NCI-H2227 treated with DMSO at 0.1 percent for 48 hours (cell line): Measurements from ENCODE around the gene UBIAD1.
"Not testable (repeated sequence)": the region's sequence is repeated elsewhere in the genome, so short reads cannot be mapped to it uniquely, and the experiment has no call there.

ENCODE experiments used
- DNase-seq: peaks from one replicate; lab custom pipeline; 2025; lab: John Stamatoyannopoulos, UW

Gene UBIAD1, protein sequence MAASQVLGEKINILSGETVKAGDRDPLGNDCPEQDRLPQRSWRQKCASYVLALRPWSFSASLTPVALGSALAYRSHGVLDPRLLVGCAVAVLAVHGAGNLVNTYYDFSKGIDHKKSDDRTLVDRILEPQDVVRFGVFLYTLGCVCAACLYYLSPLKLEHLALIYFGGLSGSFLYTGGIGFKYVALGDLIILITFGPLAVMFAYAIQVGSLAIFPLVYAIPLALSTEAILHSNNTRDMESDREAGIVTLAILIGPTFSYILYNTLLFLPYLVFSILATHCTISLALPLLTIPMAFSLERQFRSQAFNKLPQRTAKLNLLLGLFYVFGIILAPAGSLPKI

DNA sequence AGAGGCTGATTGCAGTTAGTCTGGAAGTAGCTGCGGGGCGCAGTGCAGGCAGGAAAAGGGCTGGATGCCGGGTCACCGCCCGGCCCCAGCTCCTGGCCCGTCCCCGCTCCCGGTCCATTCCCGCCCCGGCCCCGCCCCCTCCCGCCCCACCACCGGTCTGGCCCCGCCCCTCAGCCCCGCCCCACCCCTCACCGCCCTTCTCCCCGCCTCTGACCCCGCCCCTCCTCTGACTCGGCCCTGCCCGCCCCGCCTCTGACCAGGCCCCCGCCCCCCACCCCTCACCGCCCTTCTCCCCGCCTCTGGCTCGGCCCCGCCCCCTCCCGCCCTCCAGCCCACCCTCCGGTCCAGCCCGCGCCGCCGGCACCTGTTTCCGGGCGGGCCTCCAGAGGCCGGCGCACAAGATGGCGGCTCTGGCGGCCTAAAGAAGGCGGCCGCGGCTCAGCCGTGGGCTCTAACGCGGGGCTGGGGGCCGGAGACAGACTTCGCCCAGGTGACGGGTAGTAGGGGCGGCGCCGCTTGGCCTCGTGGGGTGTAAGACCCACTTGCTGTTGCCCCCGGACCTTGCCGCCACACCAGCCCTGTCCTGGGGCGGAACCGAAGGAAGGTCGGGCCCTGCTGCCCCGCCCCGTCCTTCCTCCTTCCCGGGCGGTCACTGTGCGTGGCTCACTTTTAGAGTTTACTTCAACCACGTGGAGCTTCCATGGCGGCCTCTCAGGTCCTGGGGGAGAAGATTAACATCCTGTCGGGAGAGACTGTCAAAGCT lies at the start of gene UBIAD1:
Gene UBIAD1 (plus strand): TSS at position 367 of the 763 bp plus-strand sequence. CDS start 334 bp downstream, at position 701.
- DNase-seq = peak; percentile 71

DNA sequence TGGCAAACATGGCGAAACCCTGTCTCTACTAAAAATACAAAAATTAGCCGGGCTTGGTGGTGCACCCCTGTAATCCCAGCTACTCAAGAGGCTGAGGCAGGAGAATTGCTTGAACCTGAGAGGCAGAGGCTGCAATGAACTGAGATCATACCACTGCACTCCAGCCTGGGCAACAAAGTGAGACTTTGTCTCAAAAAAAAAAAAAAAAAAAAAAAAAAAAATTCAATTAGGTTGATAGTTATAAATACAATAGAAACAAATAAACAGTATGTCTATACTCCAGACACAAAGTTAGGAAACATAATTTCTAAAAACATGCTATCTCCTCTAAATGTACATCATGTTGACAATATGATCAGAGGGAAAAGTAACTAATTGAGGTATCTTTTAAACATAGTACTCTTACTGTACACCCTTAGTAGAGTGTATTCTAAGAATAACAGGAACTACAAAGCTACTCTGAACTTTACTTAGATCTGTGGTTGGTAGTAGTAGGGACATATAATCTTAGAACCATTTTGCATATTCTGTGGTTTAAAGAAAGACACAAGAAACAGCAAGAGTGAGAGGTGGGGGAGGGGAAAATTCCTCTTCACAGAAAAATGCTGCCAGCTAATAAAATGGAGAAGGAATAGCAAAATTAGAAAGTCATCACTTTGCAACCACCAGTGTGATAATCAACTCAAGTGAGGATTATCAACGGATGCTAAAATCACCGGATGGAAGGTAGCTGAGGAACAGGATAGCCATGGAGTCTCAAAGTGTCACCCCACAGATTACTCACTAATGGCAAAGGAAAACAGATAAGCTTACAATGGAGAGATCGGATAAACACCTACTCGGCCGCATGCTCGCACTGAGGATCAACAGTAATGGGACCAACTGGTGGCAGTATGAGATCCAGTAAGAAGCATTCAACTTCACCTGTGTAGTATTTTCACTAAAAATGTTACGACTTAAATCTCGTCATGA lies 45.6 kb upstream of the UBIAD1 start:
- DNase-seq = no peak

DNA sequence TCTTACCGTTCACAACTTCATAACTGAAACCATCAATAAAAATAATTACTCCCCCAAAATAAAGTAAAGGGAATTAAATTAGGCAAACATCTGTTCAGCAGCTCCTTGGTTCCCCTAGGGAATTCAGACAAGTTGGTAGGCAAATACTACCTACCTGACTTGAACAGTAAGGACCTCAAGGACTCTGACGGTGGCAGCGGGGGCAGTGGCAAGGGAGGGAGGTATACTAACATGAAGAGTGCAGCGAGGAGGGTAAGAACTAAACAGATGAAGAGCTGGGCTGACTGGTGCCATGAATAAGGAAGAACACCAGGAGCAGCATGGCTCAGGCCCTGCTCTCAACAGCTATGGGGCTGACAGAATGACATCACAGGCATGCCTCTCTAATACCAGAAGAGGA lies 43.8 kb upstream of the UBIAD1 start:
- no peak for DNase-seq

DNA sequence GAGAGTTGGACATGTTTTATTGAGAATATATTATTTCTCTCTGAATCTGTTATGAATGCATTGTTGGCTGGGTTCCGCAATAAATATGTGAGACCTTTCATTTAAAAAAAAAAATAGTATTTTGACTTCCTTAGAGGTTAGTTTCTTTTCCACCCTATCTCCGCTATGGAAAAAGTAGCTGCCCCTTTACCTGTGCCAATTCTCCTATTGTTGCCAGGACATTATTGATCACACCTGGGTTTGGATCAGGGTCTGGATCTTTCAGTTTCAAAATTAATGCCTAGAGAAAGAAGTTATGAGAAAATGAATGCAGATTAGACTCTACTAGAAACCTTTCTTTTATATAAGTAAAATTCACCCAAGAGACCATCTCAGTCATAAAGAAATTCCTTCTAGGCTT lies 39.8 kb upstream of the UBIAD1 start:
- DNase-seq = no peak

DNA sequence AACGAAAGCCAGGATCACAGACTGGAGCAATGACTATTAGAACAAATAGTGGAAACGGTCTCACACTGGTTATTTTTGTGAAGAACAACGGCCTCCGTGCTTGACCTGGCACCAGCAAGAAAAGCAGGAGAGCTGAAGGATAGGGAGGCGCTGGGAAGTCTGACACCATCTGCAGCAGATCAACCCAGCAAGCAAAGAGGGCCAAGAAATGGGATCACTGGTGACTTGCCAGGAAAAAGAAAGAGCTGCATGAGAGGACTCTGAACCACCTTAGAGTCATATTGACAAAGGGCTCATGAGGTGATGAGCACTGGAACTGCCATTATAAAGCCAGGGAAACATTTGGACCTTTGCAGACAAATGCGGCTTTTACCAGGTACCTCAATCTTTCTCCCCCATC lies 35.6 kb upstream of the UBIAD1 start:
- no peak for DNase-seq

DNA sequence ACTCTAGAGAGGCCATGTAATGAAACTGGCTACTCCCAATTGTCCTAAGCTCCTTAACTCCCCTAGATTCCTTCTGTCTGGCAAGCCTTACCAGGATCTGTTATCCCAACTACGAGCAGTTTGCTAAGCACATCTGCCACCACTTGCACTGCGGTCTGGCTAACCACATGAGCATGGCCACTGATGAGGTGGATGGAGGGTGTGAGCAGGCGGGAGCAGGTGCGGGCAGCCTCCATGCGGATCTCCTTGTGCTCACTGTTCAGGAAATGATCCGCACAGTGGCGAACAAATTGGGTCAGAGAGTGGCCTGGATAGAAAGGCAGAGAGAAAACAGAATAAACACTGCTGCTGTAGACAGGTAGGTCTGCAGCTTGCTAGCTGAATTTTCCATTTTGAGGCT lies 34.7 kb upstream of the UBIAD1 start:
- DNase-seq = no peak

DNA sequence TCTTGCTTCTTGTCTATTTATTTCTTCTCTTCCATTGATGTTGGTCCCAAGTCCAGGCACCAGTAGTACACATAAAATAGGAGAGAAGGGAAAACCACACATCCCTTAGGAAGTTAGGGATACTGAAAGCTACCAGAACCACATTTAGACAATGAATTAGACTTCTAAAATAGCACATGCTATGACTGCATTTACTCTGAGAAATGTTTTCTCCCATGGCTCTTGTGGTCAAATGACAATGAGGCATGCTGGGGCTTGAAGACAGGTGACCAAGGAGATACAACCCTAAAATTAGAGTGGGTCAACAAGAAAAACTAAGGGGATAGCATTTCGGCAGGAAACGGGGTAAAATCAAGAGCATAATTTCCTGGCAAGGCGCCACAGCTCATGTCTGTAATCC lies 27.8 kb upstream of the UBIAD1 start:
- DNase-seq = no peak

DNA sequence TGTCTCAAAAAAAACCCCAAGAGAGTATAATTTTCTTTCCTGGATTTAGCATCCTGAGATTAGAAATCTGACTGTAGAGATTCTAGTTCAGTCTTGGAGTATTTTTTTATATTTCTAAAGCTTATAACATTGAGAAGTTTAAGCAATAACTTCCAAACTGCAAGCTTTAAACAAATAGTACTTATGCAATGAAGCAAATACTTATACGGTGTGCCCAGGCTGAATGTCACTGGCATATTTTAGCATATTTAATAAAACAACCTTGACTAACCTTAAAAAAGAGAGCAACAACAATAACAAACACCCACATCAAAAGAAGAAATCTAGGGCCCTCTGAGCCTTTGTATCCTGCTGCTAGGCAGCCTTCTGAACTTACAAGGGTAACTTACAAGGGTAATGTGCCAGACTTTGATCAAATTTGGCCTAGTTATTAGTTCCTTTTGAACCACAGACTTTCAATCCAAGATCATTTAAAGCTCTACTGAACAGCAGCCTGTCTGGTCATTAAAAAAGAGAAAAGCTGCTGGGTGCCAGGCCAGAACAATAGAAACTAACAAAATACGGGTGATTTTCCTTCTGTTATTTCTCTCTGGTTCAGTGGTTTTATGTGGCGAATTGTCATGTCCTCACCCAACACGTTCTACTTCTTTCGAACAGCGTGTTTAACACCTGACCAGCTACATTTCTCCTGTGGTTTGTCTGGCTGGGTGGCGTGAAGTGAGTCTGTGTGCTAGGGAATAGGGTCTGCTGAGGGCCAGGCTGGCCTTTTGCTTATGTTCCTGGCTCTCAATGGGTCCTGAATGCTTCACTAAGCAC lies 26.9 kb upstream of the UBIAD1 start:
- DNase-seq = no peak

DNA sequence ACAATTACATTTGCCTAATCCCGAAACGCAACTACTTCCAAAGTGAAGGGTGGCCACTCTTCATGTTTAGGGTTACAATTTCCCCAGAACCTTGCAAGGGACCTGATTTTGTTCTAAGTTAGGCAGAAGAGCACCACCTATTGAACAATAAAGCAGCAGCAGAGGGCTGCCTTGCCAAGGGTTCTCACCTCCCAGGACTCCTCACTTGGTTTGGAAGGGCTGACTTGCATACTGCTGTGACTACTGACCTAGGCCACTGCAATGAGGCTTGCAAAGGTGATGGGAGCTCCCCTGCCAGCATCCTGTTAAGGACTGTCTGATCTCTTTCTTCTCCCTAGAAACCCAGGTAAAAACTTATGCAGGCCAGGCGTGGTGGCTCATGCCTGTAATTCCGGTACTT lies 24.8 kb upstream of the UBIAD1 start:
- DNase-seq = no peak

DNA sequence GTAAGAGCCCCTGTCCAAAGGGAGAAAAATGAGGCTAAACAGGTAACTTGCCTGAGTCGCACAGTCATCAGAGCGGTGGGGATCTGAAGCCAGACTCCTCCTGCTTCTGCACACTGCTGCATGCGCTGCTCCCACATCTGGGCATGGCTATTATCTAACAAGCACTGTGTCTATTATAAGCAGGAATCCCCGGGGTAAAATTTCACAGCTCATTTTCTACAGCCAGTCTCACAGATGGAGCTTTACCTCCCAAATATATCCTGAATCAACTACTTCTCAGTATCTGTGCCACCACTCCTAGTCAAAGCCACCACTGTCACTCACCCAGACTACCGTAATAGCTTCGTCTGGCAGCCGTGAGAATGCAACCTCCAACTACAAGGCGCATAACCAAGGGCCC lies 20.5 kb upstream of the UBIAD1 start:
- no peak for DNase-seq

DNA sequence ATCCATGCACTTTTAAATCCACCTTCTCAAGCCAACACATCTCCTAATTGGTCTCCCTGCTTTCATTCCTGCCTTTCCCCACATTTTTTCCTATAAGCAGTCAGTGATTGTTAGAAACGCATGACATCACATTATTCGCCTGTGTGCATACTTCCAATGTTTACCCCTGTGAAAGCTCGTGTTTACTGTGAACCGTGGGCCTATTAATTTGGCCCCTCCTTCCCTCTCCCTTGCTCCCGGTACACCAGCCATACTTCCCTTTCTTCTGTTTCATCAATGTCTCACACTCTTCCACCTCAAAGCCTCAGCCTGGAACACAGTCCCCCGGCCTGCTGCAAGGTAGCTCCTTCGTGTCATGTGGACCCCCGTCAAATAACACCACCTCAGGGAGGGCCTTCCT lies 19.8 kb upstream of the UBIAD1 start:
- no peak for DNase-seq

DNA sequence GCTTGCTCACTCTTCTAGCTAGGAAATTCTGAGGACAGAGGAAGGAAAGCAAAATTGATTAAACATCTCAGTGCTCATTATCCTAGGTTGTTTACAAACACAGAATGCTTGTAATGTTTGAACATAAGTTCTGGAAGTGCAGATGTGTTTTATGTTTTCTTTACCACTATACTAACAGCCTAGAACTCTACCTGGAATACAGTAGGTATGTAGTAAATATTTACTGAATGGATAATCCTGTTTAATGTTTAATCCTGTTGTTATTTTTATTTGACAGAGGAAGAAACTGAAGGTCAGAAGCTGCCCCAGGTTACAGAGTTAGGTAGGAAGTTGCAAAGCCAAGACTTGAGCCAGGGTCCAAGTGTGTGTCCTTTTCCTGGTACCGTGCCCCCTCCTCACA lies 16.7 kb upstream of the UBIAD1 start:
- DNase-seq = no peak

DNA sequence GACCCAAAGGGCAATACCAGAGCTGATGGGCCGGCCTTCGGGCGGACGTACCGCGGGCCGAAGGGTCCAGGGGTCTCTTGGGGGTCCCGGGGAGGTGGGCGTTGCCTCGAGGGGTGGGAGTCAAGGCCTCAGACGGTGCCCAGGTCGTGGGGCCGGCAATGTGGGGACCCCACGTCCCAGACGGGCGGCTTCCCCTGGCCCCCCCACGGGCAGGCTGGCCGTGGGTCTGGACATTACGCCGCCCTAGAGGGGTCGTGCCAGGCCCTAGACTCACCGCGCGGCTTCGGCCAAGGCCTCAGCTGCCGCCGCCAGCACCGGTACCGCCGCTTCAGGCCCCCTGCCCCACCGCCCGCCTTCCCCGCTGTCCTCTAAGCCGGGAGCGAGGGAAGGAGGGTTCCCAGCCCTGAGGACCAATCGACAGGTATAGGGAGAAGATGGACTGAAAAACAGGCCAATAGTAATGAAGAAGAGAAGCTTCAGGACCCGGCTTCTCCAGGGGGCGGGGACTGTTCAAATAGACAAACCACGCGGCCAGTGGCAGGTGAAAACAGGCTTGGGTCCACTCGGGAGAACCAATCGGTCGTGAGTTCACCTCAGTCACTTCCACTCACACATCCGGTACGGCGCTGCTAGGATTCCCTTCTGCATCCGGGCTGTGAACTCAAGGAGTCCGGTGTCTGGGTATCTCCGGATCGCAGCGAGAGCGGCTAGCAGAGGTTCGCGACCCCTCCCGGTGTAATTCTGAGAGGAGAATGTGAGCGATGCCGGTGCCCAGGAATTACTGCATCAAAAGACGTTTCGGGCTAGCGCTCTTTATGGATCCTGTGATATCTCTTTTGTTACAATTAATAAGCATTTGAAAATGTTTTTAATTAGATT lies 10.6 kb upstream of the UBIAD1 start, which contains the start of gene MTOR:
Gene MTOR (minus strand): TSS at position 381 of the 879 bp plus-strand sequence. CDS start 3,142 bp downstream, outside the sequence.
- peak; percentile 99 for DNase-seq

DNA sequence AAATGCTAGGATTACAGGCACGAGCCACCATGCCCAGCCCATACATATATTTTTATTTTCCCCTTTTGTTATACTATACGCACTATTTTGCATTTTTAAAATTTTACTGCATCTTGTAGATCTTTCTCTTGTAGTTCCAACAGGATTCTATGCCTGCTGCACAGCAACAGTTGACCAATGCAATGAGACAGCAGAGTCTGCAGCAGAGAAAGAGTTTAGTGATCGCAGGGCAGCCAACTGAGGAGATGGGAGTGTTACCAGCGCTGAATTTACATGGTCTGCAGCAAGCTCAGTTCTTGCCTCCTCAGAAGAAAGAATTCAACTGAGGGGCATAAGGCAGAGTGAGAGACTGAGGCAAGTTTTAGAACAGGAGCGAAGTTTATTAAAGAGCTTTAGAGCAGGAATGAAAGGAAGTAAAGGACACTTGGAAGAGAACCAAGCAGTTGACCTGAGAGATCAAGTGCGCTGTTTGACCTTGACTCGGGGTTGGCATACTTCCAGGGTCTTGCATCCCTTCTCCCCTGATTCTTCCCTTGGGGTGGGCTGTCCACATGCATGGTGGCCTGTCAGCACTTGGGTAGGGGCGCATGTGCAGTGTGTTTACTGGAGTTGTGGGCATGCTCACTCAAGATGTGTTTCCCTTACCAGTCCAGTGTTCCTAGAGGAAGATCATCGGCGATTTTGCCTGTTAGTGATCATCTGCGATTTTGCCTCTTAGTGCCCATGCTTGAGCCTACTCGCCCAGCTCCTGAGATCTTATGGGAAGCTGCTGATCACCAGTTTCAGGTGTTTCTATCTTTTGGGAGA lies 6.5 kb upstream of the UBIAD1 start:
- no peak for DNase-seq

DNA sequence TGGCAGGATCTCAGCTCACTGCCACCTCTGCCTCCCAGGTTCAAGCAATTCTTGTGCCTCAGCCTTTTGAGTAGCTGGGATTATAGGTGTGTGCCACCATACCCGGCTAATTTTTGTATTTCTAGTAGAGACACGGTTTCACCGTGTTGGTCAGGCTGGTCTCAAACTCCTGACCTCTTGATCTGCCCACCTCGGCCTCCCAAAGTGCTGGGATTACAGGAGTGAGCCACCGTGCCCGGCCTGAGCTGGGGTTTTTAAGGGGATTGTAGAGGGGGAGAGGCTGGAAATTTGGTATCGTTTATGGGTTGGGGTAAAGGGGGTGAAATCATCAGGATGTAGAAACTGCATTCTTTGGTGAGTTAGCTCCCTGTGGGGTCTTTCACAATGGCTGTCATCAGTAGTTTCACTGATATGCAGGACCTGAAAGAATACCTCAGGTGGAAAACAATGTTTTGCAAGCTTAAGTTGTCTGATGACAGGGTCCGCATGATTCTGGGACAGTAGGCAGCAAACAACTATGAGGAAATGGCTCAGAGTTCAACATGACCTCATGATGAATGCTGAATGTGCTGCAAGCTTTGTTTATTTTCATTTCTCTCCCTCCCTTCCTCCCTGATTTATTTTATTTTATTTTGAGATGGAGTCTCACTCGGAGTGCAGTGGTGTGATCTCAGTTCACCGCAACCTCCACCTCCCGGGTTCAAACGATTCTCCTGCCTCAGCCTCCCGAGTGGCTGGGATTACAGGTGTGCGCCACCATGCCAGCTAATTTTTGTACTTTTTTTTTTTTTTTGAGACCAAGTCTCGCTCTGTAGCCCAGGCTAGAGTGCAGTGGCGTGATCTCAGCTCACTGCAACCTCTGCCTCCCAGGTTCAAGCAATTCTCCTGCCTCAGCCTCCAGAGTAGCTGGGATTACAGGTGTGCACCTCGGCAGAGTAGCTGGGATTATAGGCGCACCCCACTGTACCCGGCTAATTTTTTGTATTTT lies 5.4 kb upstream of the UBIAD1 start:
- not testable (repeated sequence) for DNase-seq

DNA sequence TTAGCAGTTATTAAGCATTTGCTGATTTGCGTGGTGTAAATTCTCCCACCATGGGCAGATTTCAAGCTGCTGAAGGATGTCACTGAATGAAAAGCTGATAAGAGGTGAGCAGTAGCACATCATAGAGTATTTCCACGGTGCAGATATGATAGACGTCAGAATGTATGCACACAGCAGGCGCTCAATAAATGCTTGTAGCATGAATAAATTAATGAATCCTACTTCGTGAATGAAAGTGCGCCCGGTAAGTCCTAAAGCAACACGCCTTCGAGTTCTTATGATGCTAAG lies 510 bp upstream of the UBIAD1 start:
- DNase-seq = no peak

DNA sequence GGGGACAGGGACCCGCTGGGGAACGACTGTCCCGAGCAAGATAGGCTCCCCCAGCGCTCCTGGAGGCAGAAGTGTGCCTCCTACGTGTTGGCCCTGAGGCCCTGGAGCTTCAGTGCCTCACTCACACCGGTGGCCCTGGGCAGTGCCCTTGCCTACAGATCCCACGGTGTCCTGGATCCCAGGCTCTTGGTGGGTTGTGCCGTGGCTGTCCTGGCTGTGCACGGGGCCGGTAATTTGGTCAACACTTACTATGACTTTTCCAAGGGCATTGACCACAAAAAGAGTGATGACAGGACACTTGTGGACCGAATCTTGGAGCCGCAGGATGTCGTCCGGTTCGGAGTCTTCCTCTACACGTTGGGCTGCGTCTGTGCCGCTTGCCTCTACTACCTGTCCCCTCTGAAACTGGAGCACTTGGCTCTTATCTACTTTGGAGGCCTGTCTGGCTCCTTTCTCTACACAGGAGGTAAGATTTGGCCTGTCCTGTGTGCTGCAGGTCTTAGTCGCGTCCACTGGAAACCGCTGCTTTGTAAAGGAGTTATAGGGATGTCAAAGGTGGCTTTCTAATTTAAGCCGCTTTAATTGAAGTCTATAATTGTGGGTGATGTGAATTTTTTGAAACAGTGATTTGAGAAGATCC lies 717 bp downstream of the UBIAD1 start:
- no peak for DNase-seq

DNA sequence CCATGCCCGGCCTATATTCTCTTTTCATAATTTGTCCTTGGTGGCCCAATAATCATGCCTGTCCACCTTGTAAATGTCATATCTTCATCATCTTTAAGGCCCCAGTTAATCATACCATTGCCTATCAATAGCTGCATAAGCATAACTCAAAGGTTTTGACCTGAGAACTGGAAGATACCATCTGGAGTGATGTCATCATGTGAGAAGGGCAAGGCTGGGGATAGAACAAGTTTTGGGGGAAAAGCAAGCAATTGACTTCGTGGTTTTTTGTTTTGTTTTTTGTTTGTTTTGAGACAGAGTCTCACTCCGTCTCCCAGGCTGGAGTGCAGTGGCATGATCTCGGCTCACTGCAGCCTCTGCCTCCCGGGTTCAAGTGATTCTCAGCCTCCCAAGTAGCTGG lies 6.2 kb downstream of the UBIAD1 start:
- DNase-seq = no peak
